CD14-positive monocyte (primary cell): Measurements from ENCODE around the gene GABRD. TPM values are rescaled to one million over a fixed set of nuclear protein-coding genes. Genes with fewer than 3 reads are reported as not detected.
A peak's percentile ranks its signal among the peaks of the same experiment; 100 is the strongest.

Source experiments
- DNase-seq, 3 donors: peaks; one replicate each; pipeline ENCODE4 v3.0.0-alpha.2; 2011 to 2022
- H2AFZ ChIP-seq: 2 replicates; pipeline ENCODE4 v1.6.0; 2012; ENCODE audit warnings: mild to moderate bottlenecking, low read depth, low read length, inconsistent platforms; ENCODE audit not compliant: insufficient read depth, poor library complexity, severe bottlenecking
- H3K27ac ChIP-seq, 2 donors: 1 replicate in 1 of 2; 2 replicates in 1 of 2; pipeline ENCODE4 v1.5.1; 2012 to 2013; ENCODE audit warnings: low read length in 2 of 2, control low read depth in 1 of 2, inconsistent platforms in 1 of 2, low read depth in 1 of 2, mild to moderate bottlenecking in 1 of 2
- H3K27me3 ChIP-seq, 2 donors: one replicate each; pipeline versions ENCODE4 v1.6.0 to v1.6.1; 2011 to 2013; ENCODE audit warnings: low read length in 2 of 2; ENCODE audit not compliant: control insufficient read depth in 2 of 2, insufficient read depth in 2 of 2
- H3K36me3 ChIP-seq, 2 donors: replicated peaks in 1 of 2; 1 replicate in 1 of 2; 2 replicates in 1 of 2; pipeline versions ENCODE4 v1.5.1 to v1.6.1; 2012 to 2013; ENCODE audit warnings: low read length in 2 of 2, control low read depth in 1 of 2, inconsistent platforms in 1 of 2, mild to moderate bottlenecking in 1 of 2; ENCODE audit not compliant: insufficient read depth in 2 of 2, control insufficient read depth in 1 of 2
- H3K4me1 ChIP-seq, 2 donors: 1 replicate in 1 of 2; 2 replicates in 1 of 2; pipeline versions ENCODE4 v1.5.1 to v1.6.1; 2012 to 2013; ENCODE audit warnings: low read length in 2 of 2, control low read depth in 1 of 2, inconsistent platforms in 1 of 2, mild to moderate bottlenecking in 1 of 2, moderate library complexity in 1 of 2; ENCODE audit not compliant: insufficient read depth in 2 of 2, control insufficient read depth in 1 of 2
- H3K4me2 ChIP-seq: replicated peaks from 2 replicates; pipeline ENCODE3; 2012; ENCODE audit warnings: low read length, moderate library complexity, mild to moderate bottlenecking; ENCODE audit not compliant: poor library complexity, severe bottlenecking; ENCODE audit errors: extremely low read depth
- H3K4me3 ChIP-seq, 3 experiments: fragments of 200-600 bp in 1 of 3; sonication (generic) in 1 of 3; replicated peaks in 1 of 3; 1 replicate in 2 of 3; 2 replicates in 1 of 3; pipeline ENCODE4 v1.5.1; 2011 to 2013; ENCODE audit warnings: low read length in 3 of 3, mild to moderate bottlenecking in 3 of 3, control low read depth in 2 of 3, low read depth in 2 of 3, inconsistent platforms in 1 of 3, moderate library complexity in 1 of 3
- H3K79me2 ChIP-seq: 2 replicates; pipeline ENCODE4 v1.6.0; 2012; ENCODE audit warnings: mild to moderate bottlenecking, control low read depth, inconsistent platforms, low read length, moderate library complexity; ENCODE audit not compliant: insufficient read depth
- H3K9ac ChIP-seq: 2 replicates; pipeline ENCODE4 v1.6.0; 2017; ENCODE audit warnings: low read length, mild to moderate bottlenecking; ENCODE audit not compliant: insufficient read depth, poor library complexity, severe bottlenecking
- H3K9me3 ChIP-seq, 2 donors: replicated peaks in 1 of 2; 1 replicate in 1 of 2; 2 replicates in 1 of 2; pipeline versions ENCODE4 v1.5.1 to v1.6.1; 2012 to 2013; ENCODE audit warnings: low read length in 2 of 2, control low read depth in 1 of 2; ENCODE audit not compliant: control insufficient read depth in 1 of 2, insufficient read depth in 1 of 2
- H4K20me1 ChIP-seq: 2 replicates; pipeline ENCODE4 v1.6.0; 2012; ENCODE audit warnings: mild to moderate bottlenecking, low read length, control low read depth, moderate library complexity; ENCODE audit not compliant: insufficient read depth
- H3K27ac Mint-ChIP-seq, 7 donors: one replicate each; pipeline ENCODE4 v1.8.0; 2020; ENCODE audit warnings: mild to moderate bottlenecking in 7 of 7, mixed read lengths in 7 of 7, moderate library complexity in 6 of 7, inconsistent platforms in 2 of 7
- H3K27me3 Mint-ChIP-seq, 3 donors: one replicate each; pipeline ENCODE4 v1.8.0; 2021 to 2022; ENCODE audit warnings: low read depth in 3 of 3, mild to moderate bottlenecking in 3 of 3, mixed read lengths in 3 of 3, moderate library complexity in 3 of 3, inconsistent platforms in 1 of 3
- H3K36me3 Mint-ChIP-seq, 2 donors: one replicate each; pipeline ENCODE4 v1.8.0; 2020; ENCODE audit warnings: mixed read lengths in 2 of 2, inconsistent platforms in 1 of 2, mild to moderate bottlenecking in 1 of 2
- H3K4me1 Mint-ChIP-seq: one replicate; pipeline ENCODE4 v1.8.0; 2020; ENCODE audit warnings: mild to moderate bottlenecking, mixed read lengths
- H3K4me3 Mint-ChIP-seq, 2 donors: one replicate each; pipeline ENCODE4 v1.8.0; 2020; ENCODE audit warnings: mild to moderate bottlenecking in 2 of 2, mixed read lengths in 2 of 2, moderate library complexity in 1 of 2
- H3K9me3 Mint-ChIP-seq, 7 donors: one replicate each; pipeline ENCODE4 v1.8.0; 2020 to 2022; ENCODE audit warnings: mixed read lengths in 7 of 7, mild to moderate bottlenecking in 6 of 7, moderate library complexity in 6 of 7, inconsistent platforms in 2 of 7
- CTCF ChIP-seq: fragments of 200-600 bp; IDR thresholded peaks from one replicate; pipeline ENCODE4 v1.8.0; 2022; ENCODE audit warnings: antibody characterized with exemption, mild to moderate bottlenecking
- WGBS: methylation state at CpG from one replicate; pipeline ENCODE4 v1.1.5; 2013; ENCODE audit warnings: missing lambda C conversion rate; ENCODE audit not compliant: insufficient coverage; 5-methylcytosine and 5-hydroxymethylcytosine counted together
- intact Hi-C, 2 donors: fragments of 100-400 bp; cut with micrococcal nuclease; formaldehyde crosslinking; loops; one replicate each; pipeline versions ENCODE4 v1.15.0 to v1.15.1; 2023
- polyA plus RNA-seq, 3 donors: library from polyadenylated mRNA; depleted of rRNA in 1 of 3; unstranded in 2 of 3; stranded (reverse) in 1 of 3; fragments of 300-500 nt in 2 of 3; fragments of >200 nt in 1 of 3; fragmentation: Illumina TruSeq in 2 of 3; gene quantifications; 1 replicate in 2 of 3; 2 replicates in 1 of 3; pipeline ENCODE4 v1.2.3, GENCODE V29; 2012 to 2021

The GABRD gene
- polyA plus RNA-seq, 3 donors: not detected

GRCh38 chr1:2074944-2075740 is 56.0 kb downstream of the GABRD start:
- H3K4me1 Mint-ChIP-seq: no peaks in the 10 kb centered on the region
- Histone ChIP-seq H3K4me3 (no peak overlapping the region), H3K36me3 (no peaks in the 10 kb centered on the region), H3K4me2 (no peak overlapping the region), H3K27ac (no peak overlapping the region), H3K9me3 (peaks cover 18 to 29% of the 10 kb centered on the region in 2 donors), H4K20me1 (no peaks in the 10 kb centered on the region), H2AFZ (no peak overlapping the region), H3K9ac (no peak overlapping the region), H3K27me3 (no peaks in the 10 kb centered on the region), H3K4me1 (no peaks in the 10 kb centered on the region), H3K79me2 (no peaks in the 10 kb centered on the region)
- no peak for DNase-seq
- H3K4me3 Mint-ChIP-seq: no peak overlapping the region
- WGBS: 89% methylated on average over 28 of the region's 38 CpGs
- no peak for TF ChIP-seq CTCF
- H3K27me3 Mint-ChIP-seq: peaks cover 1 to 9% (median 3%) of the 10 kb centered on the region in 3 donors
- peaks cover 17 to 33% (median 29%) of the 10 kb centered on the region in 7 donors for H3K9me3 Mint-ChIP-seq
- H3K36me3 Mint-ChIP-seq: no peaks in the 10 kb centered on the region
- H3K27ac Mint-ChIP-seq: no peak overlapping the region
- intact Hi-C loops: no loop called here

DNA sequence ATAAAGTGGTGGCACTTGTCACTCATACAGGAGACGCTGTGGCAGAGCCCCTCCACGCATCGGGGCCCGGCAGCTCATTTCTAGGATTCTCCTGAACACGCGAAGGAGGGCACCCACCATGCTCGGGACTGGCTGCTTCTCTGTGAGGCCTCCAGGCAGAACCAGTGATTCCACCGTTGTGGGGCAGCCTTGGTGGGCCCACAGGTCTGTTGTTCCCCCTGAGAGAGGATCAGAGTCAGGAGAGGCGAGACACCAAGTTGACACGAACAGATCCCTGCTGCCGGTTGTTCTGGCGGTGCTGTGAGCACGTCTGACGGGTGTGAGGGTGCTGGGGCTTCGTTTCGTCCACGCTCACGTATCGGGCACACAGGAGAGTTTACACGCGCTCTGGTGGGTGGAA is 57.7 kb downstream of the GABRD start:
- no peak overlapping the region for H3K4me3 Mint-ChIP-seq
- no peak for DNase-seq
- H3K9ac ChIP-seq: no peak overlapping the region
- H2AFZ ChIP-seq: no peak overlapping the region
- no peak overlapping the region for H3K4me2 ChIP-seq
- peak overlapping the region in 1 of 7 donors; percentile 19 for H3K27ac Mint-ChIP-seq
- H4K20me1 ChIP-seq: no peaks in the 10 kb centered on the region
- H3K9me3 Mint-ChIP-seq: peaks cover 17 to 37% (median 35%) of the 10 kb centered on the region in 7 donors
- no peaks in the 10 kb centered on the region for H3K4me1 ChIP-seq
- peaks cover 18 to 32% of the 10 kb centered on the region in 2 donors for H3K9me3 ChIP-seq
- H3K4me3 ChIP-seq: no peak overlapping the region
- WGBS: 97% methylated on average over 19 of the region's 21 CpGs
- no peak overlapping the region for H3K27ac ChIP-seq
- intact Hi-C loops: no loop called here
- H3K36me3 Mint-ChIP-seq: no peaks in the 10 kb centered on the region
- H3K27me3 ChIP-seq: no peaks in the 10 kb centered on the region
- H3K36me3 ChIP-seq: no peaks in the 10 kb centered on the region
- no peak for TF ChIP-seq CTCF
- H3K4me1 Mint-ChIP-seq: no peaks in the 10 kb centered on the region
- peaks cover 1 to 9% (median 5%) of the 10 kb centered on the region in 3 donors for H3K27me3 Mint-ChIP-seq
- H3K79me2 ChIP-seq: no peaks in the 10 kb centered on the region
